Activated T-helper 17 cell treated with anti-CD3 and anti-CD28 coated beads, Interleukin-2, amount 50 U/mL, for 72 hours (primary cell): Measurements from ENCODE around the gene TSC2. TPM values are rescaled to one million over a fixed set of nuclear protein-coding genes. Genes with fewer than 3 reads are reported as not detected.
"Not testable (repeated sequence)": the region's sequence is repeated elsewhere in the genome, so short reads cannot be mapped to it uniquely, and the experiment has no call there.

Experiments used
- ATAC-seq: fragments of 150-1000 bp; cut with Tn5 transposase; replicated peaks from 2 replicates; pipeline ENCODE4 v1.10.0; 2021; ENCODE audit warnings: mild to moderate bottlenecking, moderate library complexity
- H3K27ac Mint-ChIP-seq: one replicate; pipeline ENCODE4 v1.8.0; 2022; ENCODE audit warnings: mixed read lengths
- H3K27me3 Mint-ChIP-seq: one replicate; pipeline ENCODE4 v1.8.0; 2022; ENCODE audit warnings: mixed read lengths
- H3K36me3 Mint-ChIP-seq: one replicate; pipeline ENCODE4 v1.8.0; 2022; ENCODE audit warnings: low read depth, mild to moderate bottlenecking, mixed read lengths
- H3K4me1 Mint-ChIP-seq: one replicate; pipeline ENCODE4 v1.8.0; 2022; ENCODE audit warnings: mixed read lengths
- H3K4me3 Mint-ChIP-seq: one replicate; pipeline ENCODE4 v1.8.0; 2022; ENCODE audit warnings: mild to moderate bottlenecking, mixed read lengths
- H3K9me3 Mint-ChIP-seq: one replicate; pipeline ENCODE4 v1.8.0; 2022; ENCODE audit warnings: mixed read lengths
- total RNA-seq, 2 donors: library from RNA; stranded (reverse); gene quantifications; one replicate each; pipeline ENCODE4 v1.2.3, GENCODE V29; 2022

TSC2 gene
- total RNA-seq, 2 donors from 2014 or later, result 79.3 to 83.7 TPM

DNA sequence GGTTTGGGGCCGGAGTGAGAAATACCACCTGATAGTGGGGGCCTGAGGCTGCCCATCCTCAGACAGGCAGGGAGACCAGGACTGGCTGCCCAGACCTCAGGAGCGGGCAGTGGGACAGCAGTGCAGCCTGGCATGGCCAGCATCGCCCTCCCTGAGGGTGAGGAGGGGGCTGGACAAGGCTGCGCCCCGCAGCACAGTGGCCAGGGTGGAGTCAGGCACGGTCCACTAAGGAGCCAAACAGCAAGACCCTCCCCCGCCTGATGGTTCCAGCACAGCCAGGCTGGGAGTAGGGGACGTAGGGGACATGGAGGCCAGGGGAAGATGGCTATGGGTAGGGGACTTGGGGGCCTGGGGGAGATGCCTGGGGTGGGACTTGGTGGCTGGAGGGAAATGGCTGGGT, 41.5 kb upstream of the TSC2 start:
- H3K4me3 Mint-ChIP-seq, result peak overlapping the region; percentile 91
- ATAC-seq, result no peak

GRCh38 chr16:2007081-2007836, 40.5 kb upstream of the TSC2 start:
- H3K4me3 Mint-ChIP-seq, result peak overlapping the region; percentile 91
- ATAC-seq, result no peak
- H3K27ac Mint-ChIP-seq, result peak overlapping the region; percentile 93
- no peaks in the 10 kb centered on the region for H3K9me3 Mint-ChIP-seq
- peaks cover 27% of the 10 kb centered on the region for H3K36me3 Mint-ChIP-seq
- H3K4me1 Mint-ChIP-seq, result peaks cover 20% of the 10 kb centered on the region
- H3K27me3 Mint-ChIP-seq, result no peaks in the 10 kb centered on the region

More for the DNA sequence above, 41.5 kb upstream of the TSC2 start:
- H3K27me3 Mint-ChIP-seq, result no peaks in the 10 kb centered on the region
- no peaks in the 10 kb centered on the region for H3K9me3 Mint-ChIP-seq
- peaks cover 20% of the 10 kb centered on the region for H3K4me1 Mint-ChIP-seq
- peaks cover 34% of the 10 kb centered on the region for H3K36me3 Mint-ChIP-seq
- peak overlapping the region; percentile 52 for H3K27ac Mint-ChIP-seq

- H3K27ac Mint-ChIP-seq, result peak overlapping the region; percentile 93
- H3K27me3 Mint-ChIP-seq, result no peaks in the 10 kb centered on the region
- peaks cover 20% of the 10 kb centered on the region for H3K4me1 Mint-ChIP-seq
- ATAC-seq, result no peak
- peaks cover 23% of the 10 kb centered on the region for H3K36me3 Mint-ChIP-seq
- peak overlapping the region; percentile 91 for H3K4me3 Mint-ChIP-seq
- H3K9me3 Mint-ChIP-seq, result no peaks in the 10 kb centered on the region
Measured at GRCh38 chr16:2008009-2008526, 39.7 kb upstream of the TSC2 start.

DNA sequence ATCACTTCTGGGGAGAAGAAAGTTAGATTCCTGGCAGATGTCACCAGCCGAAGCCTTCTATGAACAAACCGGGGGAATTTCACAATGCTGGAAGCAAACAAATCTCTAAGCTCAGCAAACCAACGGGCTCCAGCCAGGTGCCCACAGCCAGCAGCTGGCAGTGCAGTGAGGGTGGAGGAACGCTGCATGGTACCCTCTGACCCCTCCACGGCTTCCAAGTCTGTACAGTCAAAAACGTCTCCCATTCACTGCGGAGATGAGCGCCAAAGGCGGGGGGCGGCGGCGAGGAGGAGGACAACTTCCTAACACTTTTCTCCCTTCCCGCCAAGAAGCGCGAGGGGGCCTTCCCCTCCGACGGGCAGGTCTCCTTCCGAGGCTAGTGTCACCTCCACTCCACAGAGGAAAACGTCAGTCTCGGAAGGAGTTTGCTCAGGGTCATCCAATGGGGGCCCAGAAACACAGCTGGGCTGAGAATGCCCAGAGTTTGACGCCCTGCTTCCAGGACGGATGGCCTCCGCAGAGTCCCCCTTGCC, 39.1 kb upstream of the TSC2 start:
- Mint-ChIP-seq H3K9me3 (no peaks in the 10 kb centered on the region), H3K27ac (peak overlapping the region; percentile 93), H3K4me1 (peaks cover 20% of the 10 kb centered on the region), H3K27me3 (no peaks in the 10 kb centered on the region), H3K36me3 (peaks cover 23% of the 10 kb centered on the region), H3K4me3 (peak overlapping the region; percentile 91)
- ATAC-seq, result no peak

- H3K4me3 Mint-ChIP-seq, result peak overlapping the region; percentile 91
- no peaks in the 10 kb centered on the region for H3K27me3 Mint-ChIP-seq
- peaks cover 20% of the 10 kb centered on the region for H3K4me1 Mint-ChIP-seq
- no peaks in the 10 kb centered on the region for H3K9me3 Mint-ChIP-seq
- peak; percentile 37 for ATAC-seq
- H3K36me3 Mint-ChIP-seq, result peaks cover 23% of the 10 kb centered on the region
- H3K27ac Mint-ChIP-seq, result peak overlapping the region; percentile 93
Measured at GRCh38 chr16:2009164-2009711, 38.5 kb upstream of the TSC2 start.

DNA sequence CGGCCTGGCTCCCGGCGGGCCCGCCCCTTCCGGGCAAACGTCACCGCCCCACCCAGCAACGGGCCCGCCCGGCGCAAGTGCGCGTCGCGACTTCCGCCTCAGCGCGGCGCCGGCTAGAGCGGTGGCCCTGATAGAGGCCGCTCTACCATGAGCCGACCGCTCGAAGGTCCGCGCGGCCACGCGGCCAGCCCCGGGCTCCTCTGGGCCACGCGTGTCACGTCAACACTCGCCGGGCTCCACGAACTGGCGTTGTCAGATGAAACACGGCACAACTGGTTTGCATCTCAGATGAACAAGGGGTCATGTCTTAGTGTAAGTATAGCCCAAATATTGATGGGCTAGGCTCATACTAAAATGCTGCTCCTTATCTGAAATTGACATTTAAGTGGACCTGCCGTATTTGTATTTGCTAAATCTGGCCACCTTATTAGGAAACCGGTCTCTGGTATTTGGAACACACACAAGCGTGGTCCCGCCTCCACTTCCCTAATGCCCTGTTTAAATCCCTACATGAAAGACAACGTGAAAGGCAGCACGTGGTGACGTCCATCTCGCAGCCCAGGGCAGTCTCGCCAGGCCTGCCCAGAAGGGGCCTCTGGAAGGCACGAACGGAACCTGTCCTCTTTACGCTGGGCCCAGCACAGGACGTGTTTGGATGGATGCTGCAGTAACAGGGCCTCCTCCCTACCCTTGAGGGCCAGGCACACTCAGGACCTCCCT, 37.8 kb upstream of the TSC2 start, which contains the start of gene ZNF598:
Gene ZNF598 (minus strand): TSS at position 31 of the 720 bp plus-strand sequence.
- no peaks in the 10 kb centered on the region for H3K27me3 Mint-ChIP-seq
- H3K36me3 Mint-ChIP-seq, result peaks cover 23% of the 10 kb centered on the region
- peak; percentile 99 for ATAC-seq
- no peaks in the 10 kb centered on the region for H3K9me3 Mint-ChIP-seq
- H3K4me3 Mint-ChIP-seq, result peak within 1 kb of the TSS; percentile 94
- peaks cover 20% of the 10 kb centered on the region for H3K4me1 Mint-ChIP-seq
- peak within 1 kb of the TSS; percentile 93 for H3K27ac Mint-ChIP-seq

GRCh38 chr16:2011726-2012125, 36.1 kb upstream of the TSC2 start:
- ATAC-seq, H3K27ac Mint-ChIP-seq, H3K9me3 Mint-ChIP-seq, H3K4me3 Mint-ChIP-seq, H3K27me3 Mint-ChIP-seq: not testable (repeated sequence)
- Mint-ChIP-seq H3K4me1 (peaks cover 14% of the 10 kb centered on the region), H3K36me3 (peaks cover 20% of the 10 kb centered on the region)

- H3K27ac Mint-ChIP-seq, result no peak overlapping the region
Measured at GRCh38 chr16:2013527-2013926, 34.3 kb upstream of the TSC2 start.

DNA sequence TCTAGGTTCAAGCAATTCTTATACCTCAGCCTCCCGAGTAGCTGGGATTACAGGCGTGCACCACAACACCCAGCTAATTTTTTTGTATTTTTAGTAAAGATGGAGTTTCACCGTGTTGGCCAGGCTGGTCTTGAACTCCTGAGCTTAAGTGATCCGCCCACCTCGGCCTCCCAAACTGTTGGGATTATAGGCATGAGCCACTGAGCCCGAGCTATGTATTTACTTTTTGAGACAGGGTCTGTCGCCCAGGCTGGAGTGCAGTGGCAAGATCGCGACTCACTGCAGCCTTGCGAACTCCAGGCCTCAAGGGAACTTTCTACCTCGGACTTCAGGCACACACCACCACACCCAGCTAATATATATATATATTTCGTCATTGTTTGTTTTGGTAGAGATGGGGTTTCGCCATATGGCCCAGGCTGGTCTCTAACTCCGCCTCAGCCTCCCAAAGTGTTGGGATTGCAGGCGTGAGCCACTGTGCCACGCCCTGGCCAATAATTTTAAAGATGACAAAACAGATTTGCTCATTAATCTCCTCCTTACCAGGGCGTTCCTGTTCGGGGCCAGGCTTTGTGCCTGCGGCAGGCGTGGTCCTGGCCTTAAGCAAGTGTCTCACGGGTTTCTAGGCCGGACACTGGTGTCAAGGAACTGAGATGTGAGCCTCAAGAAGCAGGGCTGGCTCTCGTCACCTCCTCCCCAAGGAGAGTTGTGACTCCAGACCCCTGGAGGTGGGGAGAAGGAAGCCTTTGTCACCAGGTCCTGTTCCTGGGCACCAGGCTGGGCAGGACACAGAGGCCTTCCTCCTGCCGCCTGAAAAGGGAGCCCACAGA, 32.5 kb upstream of the TSC2 start:
- Mint-ChIP-seq H3K27ac (no peak overlapping the region), H3K36me3 (no peaks in the 10 kb centered on the region), H3K4me1 (no peaks in the 10 kb centered on the region), H3K27me3 (peaks cover 4% of the 10 kb centered on the region), H3K9me3 (no peaks in the 10 kb centered on the region), H3K4me3 (no peak overlapping the region)
- no peak for ATAC-seq

More at GRCh38 chr16:2013527-2013926, 34.3 kb upstream of the TSC2 start:
- Mint-ChIP-seq H3K4me3 (no peak overlapping the region), H3K36me3 (peaks cover 5% of the 10 kb centered on the region), H3K27me3 (no peaks in the 10 kb centered on the region), H3K4me1 (peaks cover 3% of the 10 kb centered on the region), H3K9me3 (no peaks in the 10 kb centered on the region)
- no peak for ATAC-seq

DNA sequence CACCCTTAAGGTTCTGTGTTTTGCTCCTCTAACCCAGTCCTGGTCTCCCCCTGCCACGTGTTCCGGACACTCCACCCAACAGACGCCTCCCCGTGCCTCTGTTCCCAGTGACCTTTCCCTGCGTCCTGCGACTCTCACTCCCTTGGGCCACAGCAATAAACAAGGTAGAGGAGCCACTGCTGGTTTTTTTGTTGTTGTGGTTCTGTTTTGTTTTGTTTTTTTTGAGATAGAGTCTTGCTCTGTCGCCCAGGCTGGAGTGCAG, 31.9 kb upstream of the TSC2 start:
- H3K27ac Mint-ChIP-seq, result no peak overlapping the region
- no peak overlapping the region for H3K4me3 Mint-ChIP-seq
- H3K4me1 Mint-ChIP-seq, result no peaks in the 10 kb centered on the region
- no peak for ATAC-seq
- no peaks in the 10 kb centered on the region for H3K9me3 Mint-ChIP-seq
- no peaks in the 10 kb centered on the region for H3K36me3 Mint-ChIP-seq
- H3K27me3 Mint-ChIP-seq, result peaks cover 4% of the 10 kb centered on the region

- H3K4me1 Mint-ChIP-seq, result no peaks in the 10 kb centered on the region
- H3K27me3 Mint-ChIP-seq, result peaks cover 4% of the 10 kb centered on the region
- H3K9me3 Mint-ChIP-seq, result no peaks in the 10 kb centered on the region
- H3K27ac Mint-ChIP-seq, result no peak overlapping the region
- H3K36me3 Mint-ChIP-seq, result no peaks in the 10 kb centered on the region
- no peak overlapping the region for H3K4me3 Mint-ChIP-seq
- ATAC-seq, result no peak
Measured at GRCh38 chr16:2016407-2016922, 31.3 kb upstream of the TSC2 start.

GRCh38 chr16:2019518-2019920, 28.3 kb upstream of the TSC2 start, which contains the start of gene NPW:
Gene NPW (plus strand): TSS chr16:2019785.
- no peaks in the 10 kb centered on the region for H3K4me1 Mint-ChIP-seq
- H3K27ac Mint-ChIP-seq, result no peak within 1 kb of the TSS
- H3K4me3 Mint-ChIP-seq, result peak within 1 kb of the TSS; percentile 19
- ATAC-seq, result no peak
- no peaks in the 10 kb centered on the region for H3K36me3 Mint-ChIP-seq
- no peaks in the 10 kb centered on the region for H3K9me3 Mint-ChIP-seq
- peaks cover 10% of the 10 kb centered on the region for H3K27me3 Mint-ChIP-seq

DNA sequence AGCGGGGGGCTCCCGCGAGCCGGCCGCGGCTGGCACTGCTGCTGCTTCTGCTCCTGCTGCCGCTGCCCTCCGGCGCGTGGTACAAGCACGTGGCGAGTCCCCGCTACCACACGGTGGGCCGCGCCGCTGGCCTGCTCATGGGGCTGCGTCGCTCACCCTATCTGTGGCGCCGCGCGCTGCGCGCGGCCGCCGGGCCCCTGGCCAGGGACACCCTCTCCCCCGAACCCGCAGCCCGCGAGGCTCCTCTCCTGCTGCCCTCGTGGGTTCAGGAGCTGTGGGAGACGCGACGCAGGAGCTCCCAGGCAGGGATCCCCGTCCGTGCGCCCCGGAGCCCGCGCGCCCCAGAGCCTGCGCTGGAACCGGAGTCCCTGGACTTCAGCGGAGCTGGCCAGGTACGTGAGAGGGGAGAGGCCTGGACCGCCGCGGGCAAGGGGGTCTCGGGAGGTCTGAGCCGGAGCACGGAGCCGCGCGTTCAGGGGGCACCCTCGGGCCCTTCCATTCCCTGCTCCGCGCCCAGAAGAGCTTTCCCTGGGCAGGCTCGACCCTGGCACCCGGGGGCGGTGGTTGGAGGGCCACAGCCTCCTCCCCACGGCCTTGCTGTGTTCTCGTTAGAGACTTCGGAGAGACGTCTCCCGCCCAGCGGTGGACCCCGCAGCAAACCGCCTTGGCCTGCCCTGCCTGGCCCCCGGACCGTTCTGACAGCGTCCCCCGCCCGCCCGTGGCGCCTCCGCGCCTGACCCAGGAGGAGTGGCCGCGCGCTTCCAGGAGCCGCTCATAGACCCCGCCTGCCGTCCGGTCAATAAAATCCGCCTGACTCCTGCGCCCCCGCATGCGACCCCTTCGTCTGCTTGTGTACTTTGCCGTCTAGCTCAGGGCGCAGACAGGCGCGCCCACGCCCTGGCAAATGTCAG, 27.6 kb upstream of the TSC2 start:
- H3K4me3 Mint-ChIP-seq, result peak overlapping the region; percentile 19

More for the DNA sequence above, 27.6 kb upstream of the TSC2 start:
- Mint-ChIP-seq H3K27ac (no peak overlapping the region), H3K9me3 (no peaks in the 10 kb centered on the region), H3K4me1 (no peaks in the 10 kb centered on the region), H3K36me3 (no peaks in the 10 kb centered on the region), H3K27me3 (peaks cover 10% of the 10 kb centered on the region)
- ATAC-seq, result no peak
